ENCODE data around the gene KIF16B.

Gene KIF16B

GRCh38 chr20:16516794-16517193 lies 56.5 kb downstream of the KIF16B start:
- Mint-ChIP-seq H3K4me1 (ENCODE audit: low read depth) (peaks cover 36% of the 10 kb centered on the region), H3K36me3 (ENCODE audit: low read depth) (peaks cover 19% of the 10 kb centered on the region), H3K27ac (peak overlapping the region; percentile 39), H3K9me3 (no peaks in the 10 kb centered on the region), H3K27me3 (no peaks in the 10 kb centered on the region), H3K4me3 (no peak overlapping the region)
- intact Hi-C loops (cut with micrococcal nuclease) = no loop called here

- no peaks in the 10 kb centered on the region for H3K9me3 Mint-ChIP-seq
- H3K4me3 Mint-ChIP-seq = no peak overlapping the region
- H3K4me1 Mint-ChIP-seq (ENCODE audit: low read depth) = peaks cover 30% of the 10 kb centered on the region
- peaks cover 20% of the 10 kb centered on the region for H3K36me3 Mint-ChIP-seq (ENCODE audit: low read depth)
- no peaks in the 10 kb centered on the region for H3K27me3 Mint-ChIP-seq
- intact Hi-C loops (cut with micrococcal nuclease) = loop anchor here (2.0 kb wide), 2 partner anchors 38 to 58 kb away; partner anchors contain the start of gene KIF16B
- H3K27ac Mint-ChIP-seq = no peak overlapping the region
These were observed 58.2 kb downstream of the KIF16B start for GRCh38 chr20:16515046-16515445.

- Mint-ChIP-seq H3K36me3 (ENCODE audit: low read depth) (peaks cover 12% of the 10 kb centered on the region), H3K27me3 (no peaks in the 10 kb centered on the region), H3K4me1 (ENCODE audit: low read depth) (peaks cover 28% of the 10 kb centered on the region), H3K9me3 (no peaks in the 10 kb centered on the region), H3K27ac (peak overlapping the region; percentile 82), H3K4me3 (peak overlapping the region; percentile 51)
- intact Hi-C loops (cut with micrococcal nuclease) = loop anchor here (2.0 kb wide), 2 partner anchors 39 to 59 kb away; partner anchors contain the start of gene KIF16B
These were observed 59.1 kb downstream of the KIF16B start for GRCh38 chr20:16514140-16514539.

GRCh38 chr20:16505894-16506293 lies 67.4 kb downstream of the KIF16B start:
- no peak overlapping the region for H3K27ac Mint-ChIP-seq

GRCh38 chr20:16501301-16501700 lies 71.9 kb downstream of the KIF16B start:
- H3K36me3 Mint-ChIP-seq (ENCODE audit: low read depth) = peaks cover 50% of the 10 kb centered on the region
- no peak overlapping the region for H3K27ac Mint-ChIP-seq
- H3K4me1 Mint-ChIP-seq (ENCODE audit: low read depth) = no peaks in the 10 kb centered on the region
- no peaks in the 10 kb centered on the region for H3K9me3 Mint-ChIP-seq
- no peak overlapping the region for H3K4me3 Mint-ChIP-seq
- H3K27me3 Mint-ChIP-seq = no peaks in the 10 kb centered on the region
- intact Hi-C loops (cut with micrococcal nuclease) = no loop called here

More at GRCh38 chr20:16505894-16506293, 67.4 kb downstream of the KIF16B start:
- H3K4me1 Mint-ChIP-seq (ENCODE audit: low read depth) = no peaks in the 10 kb centered on the region
- H3K4me3 Mint-ChIP-seq = no peak overlapping the region
- H3K9me3 Mint-ChIP-seq = no peaks in the 10 kb centered on the region
- intact Hi-C loops (cut with micrococcal nuclease) = no loop called here
- H3K36me3 Mint-ChIP-seq (ENCODE audit: low read depth) = peaks cover 73% of the 10 kb centered on the region
- no peaks in the 10 kb centered on the region for H3K27me3 Mint-ChIP-seq

GRCh38 chr20:16500197-16500596 lies 73.1 kb downstream of the KIF16B start:
- Mint-ChIP-seq H3K4me1 (ENCODE audit: low read depth) (no peaks in the 10 kb centered on the region), H3K36me3 (ENCODE audit: low read depth) (peaks cover 39% of the 10 kb centered on the region), H3K27ac (no peak overlapping the region), H3K4me3 (no peak overlapping the region), H3K27me3 (no peaks in the 10 kb centered on the region), H3K9me3 (no peaks in the 10 kb centered on the region)
- intact Hi-C loops (cut with micrococcal nuclease) = no loop called here

- Mint-ChIP-seq H3K4me1 (ENCODE audit: low read depth) (no peaks in the 10 kb centered on the region), H3K36me3 (ENCODE audit: low read depth) (peaks cover 25% of the 10 kb centered on the region), H3K4me3 (no peak overlapping the region), H3K9me3 (no peaks in the 10 kb centered on the region), H3K27ac (no peak overlapping the region), H3K27me3 (no peaks in the 10 kb centered on the region)
- intact Hi-C loops (cut with micrococcal nuclease) = no loop called here
These were observed 74.6 kb downstream of the KIF16B start for GRCh38 chr20:16498526-16499253.

- Mint-ChIP-seq H3K4me1 (ENCODE audit: low read depth) (no peaks in the 10 kb centered on the region), H3K27ac (no peak overlapping the region), H3K27me3 (no peaks in the 10 kb centered on the region), H3K9me3 (no peaks in the 10 kb centered on the region), H3K4me3 (no peak overlapping the region), H3K36me3 (ENCODE audit: low read depth) (peaks cover 22% of the 10 kb centered on the region)
- intact Hi-C loops (cut with micrococcal nuclease) = no loop called here
These were observed 75.4 kb downstream of the KIF16B start for GRCh38 chr20:16497896-16498295.

GRCh38 chr20:16493486-16493885 lies 79.8 kb downstream of the KIF16B start:
- no peaks in the 10 kb centered on the region for H3K27me3 Mint-ChIP-seq
- H3K36me3 Mint-ChIP-seq (ENCODE audit: low read depth) = peaks cover 20% of the 10 kb centered on the region
- no peak overlapping the region for H3K27ac Mint-ChIP-seq
- intact Hi-C loops (cut with micrococcal nuclease) = no loop called here
- no peaks in the 10 kb centered on the region for H3K9me3 Mint-ChIP-seq
- peaks cover 33% of the 10 kb centered on the region for H3K4me1 Mint-ChIP-seq (ENCODE audit: low read depth)
- no peak overlapping the region for H3K4me3 Mint-ChIP-seq

- H3K27ac Mint-ChIP-seq = peak overlapping the region; percentile 92
- peaks cover 27% of the 10 kb centered on the region for H3K36me3 Mint-ChIP-seq (ENCODE audit: low read depth)
- peak overlapping the region; percentile 67 for H3K4me3 Mint-ChIP-seq
- peaks cover 33% of the 10 kb centered on the region for H3K4me1 Mint-ChIP-seq (ENCODE audit: low read depth)
- intact Hi-C loops (cut with micrococcal nuclease) = no loop called here
- H3K9me3 Mint-ChIP-seq = no peaks in the 10 kb centered on the region
- H3K27me3 Mint-ChIP-seq = no peaks in the 10 kb centered on the region
These were observed 81.8 kb downstream of the KIF16B start for GRCh38 chr20:16491294-16491905.

- peaks cover 27% of the 10 kb centered on the region for H3K36me3 Mint-ChIP-seq (ENCODE audit: low read depth)
- H3K4me1 Mint-ChIP-seq (ENCODE audit: low read depth) = peaks cover 33% of the 10 kb centered on the region
- H3K9me3 Mint-ChIP-seq = no peaks in the 10 kb centered on the region
- H3K27ac Mint-ChIP-seq = peak overlapping the region; percentile 92
- H3K27me3 Mint-ChIP-seq = no peaks in the 10 kb centered on the region
- peak overlapping the region; percentile 67 for H3K4me3 Mint-ChIP-seq
- intact Hi-C loops (cut with micrococcal nuclease) = no loop called here
These were observed 82.6 kb downstream of the KIF16B start for GRCh38 chr20:16490696-16491095.

GRCh38 chr20:16488616-16489015 lies 84.6 kb downstream of the KIF16B start:
- H3K4me3 Mint-ChIP-seq = no peak overlapping the region
- intact Hi-C loops (cut with micrococcal nuclease) = no loop called here
- no peaks in the 10 kb centered on the region for H3K9me3 Mint-ChIP-seq
- H3K36me3 Mint-ChIP-seq (ENCODE audit: low read depth) = peaks cover 27% of the 10 kb centered on the region
- H3K4me1 Mint-ChIP-seq (ENCODE audit: low read depth) = peaks cover 47% of the 10 kb centered on the region
- no peaks in the 10 kb centered on the region for H3K27me3 Mint-ChIP-seq
- H3K27ac Mint-ChIP-seq = no peak overlapping the region

- intact Hi-C loops (cut with micrococcal nuclease) = no loop called here
- Mint-ChIP-seq H3K27ac (no peak overlapping the region), H3K4me3 (no peak overlapping the region)
These were observed 85.2 kb downstream of the KIF16B start for GRCh38 chr20:16488086-16488485.

GRCh38 chr20:16486532-16486931 lies 86.7 kb downstream of the KIF16B start:
- Mint-ChIP-seq H3K27ac (no peak overlapping the region), H3K36me3 (ENCODE audit: low read depth) (peaks cover 21% of the 10 kb centered on the region), H3K9me3 (no peaks in the 10 kb centered on the region), H3K4me1 (ENCODE audit: low read depth) (peaks cover 43% of the 10 kb centered on the region), H3K27me3 (no peaks in the 10 kb centered on the region), H3K4me3 (no peak overlapping the region)
- intact Hi-C loops (cut with micrococcal nuclease) = no loop called here

More at GRCh38 chr20:16488086-16488485, 85.2 kb downstream of the KIF16B start:
- H3K9me3 Mint-ChIP-seq = no peaks in the 10 kb centered on the region
- no peaks in the 10 kb centered on the region for H3K27me3 Mint-ChIP-seq
- peaks cover 51% of the 10 kb centered on the region for H3K4me1 Mint-ChIP-seq (ENCODE audit: low read depth)
- H3K36me3 Mint-ChIP-seq (ENCODE audit: low read depth) = peaks cover 25% of the 10 kb centered on the region

All from dendritic cell treated with granulocyte-macrophage colony-stimulating factor and Interleukin-4, amounts not matched to agents 40 ng/mL and 50 ng/mL, for 4 days (primary cell).